ENCODE data around the gene KCNJ1. TPM values are rescaled to one million over a fixed set of nuclear protein-coding genes. Genes with fewer than 3 reads are reported as not detected.

KCNJ1 gene
- total RNA-seq, 1 donor from 2014 or later: not detected

- no peak for DNase-seq (ENCODE audit: low spot score, unreplicated experiment)
- TF ChIP-seq, protein P1, sequence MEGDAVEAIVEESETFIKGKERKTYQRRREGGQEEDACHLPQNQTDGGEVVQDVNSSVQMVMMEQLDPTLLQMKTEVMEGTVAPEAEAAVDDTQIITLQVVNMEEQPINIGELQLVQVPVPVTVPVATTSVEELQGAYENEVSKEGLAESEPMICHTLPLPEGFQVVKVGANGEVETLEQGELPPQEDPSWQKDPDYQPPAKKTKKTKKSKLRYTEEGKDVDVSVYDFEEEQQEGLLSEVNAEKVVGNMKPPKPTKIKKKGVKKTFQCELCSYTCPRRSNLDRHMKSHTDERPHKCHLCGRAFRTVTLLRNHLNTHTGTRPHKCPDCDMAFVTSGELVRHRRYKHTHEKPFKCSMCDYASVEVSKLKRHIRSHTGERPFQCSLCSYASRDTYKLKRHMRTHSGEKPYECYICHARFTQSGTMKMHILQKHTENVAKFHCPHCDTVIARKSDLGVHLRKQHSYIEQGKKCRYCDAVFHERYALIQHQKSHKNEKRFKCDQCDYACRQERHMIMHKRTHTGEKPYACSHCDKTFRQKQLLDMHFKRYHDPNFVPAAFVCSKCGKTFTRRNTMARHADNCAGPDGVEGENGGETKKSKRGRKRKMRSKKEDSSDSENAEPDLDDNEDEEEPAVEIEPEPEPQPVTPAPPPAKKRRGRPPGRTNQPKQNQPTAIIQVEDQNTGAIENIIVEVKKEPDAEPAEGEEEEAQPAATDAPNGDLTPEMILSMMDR (IDR thresholded peaks at IDR 0.05; ENCODE audit: unreplicated experiment): no peak
- no peaks in the 10 kb centered on the region for H3K9me3 Mint-ChIP-seq (ENCODE audit: low read depth)
- H3K36me3 Mint-ChIP-seq (ENCODE audit: insufficient read depth): no peaks in the 10 kb centered on the region
- peaks cover 23% of the 10 kb centered on the region for H3K27me3 Mint-ChIP-seq
- H3K27ac Mint-ChIP-seq: no peak overlapping the region
- peaks cover 4% of the 10 kb centered on the region for H3K4me1 Mint-ChIP-seq (ENCODE audit: low read depth)
- H3K4me3 Mint-ChIP-seq (ENCODE audit: low read depth): no peak overlapping the region
Observed at GRCh38 chr11:128862908-128863660, 4.0 kb downstream of the KCNJ1 start.

DNA sequence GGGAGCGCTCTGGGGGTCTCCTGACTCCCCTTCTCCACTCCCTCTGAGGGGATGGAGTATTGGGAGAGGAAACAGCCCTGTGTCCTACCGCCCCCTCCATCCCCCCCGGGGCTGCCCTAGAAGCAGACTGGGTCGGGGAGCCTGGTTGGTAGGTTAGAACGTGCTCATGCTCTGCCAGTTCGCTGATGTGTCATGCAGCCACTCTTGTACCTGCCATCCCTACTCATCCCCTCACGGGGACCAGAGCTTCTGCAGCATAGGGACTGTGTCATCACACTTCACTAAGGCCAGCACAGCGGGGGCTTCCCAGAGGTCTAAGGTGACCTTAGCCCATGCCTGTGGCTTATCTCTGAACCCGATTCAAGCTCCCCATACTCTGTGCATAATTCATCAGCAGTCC is 4.7 kb downstream of the KCNJ1 start:
- TF ChIP-seq, protein P1 (IDR thresholded peaks at IDR 0.05; ENCODE audit: unreplicated experiment): no peak
- DNase-seq (ENCODE audit: low spot score, unreplicated experiment): no peak
- Mint-ChIP-seq H3K36me3 (ENCODE audit: insufficient read depth) (no peaks in the 10 kb centered on the region), H3K9me3 (ENCODE audit: low read depth) (no peaks in the 10 kb centered on the region), H3K27me3 (peaks cover 23% of the 10 kb centered on the region), H3K27ac (no peak overlapping the region), H3K4me3 (ENCODE audit: low read depth) (no peak overlapping the region), H3K4me1 (ENCODE audit: low read depth) (peaks cover 4% of the 10 kb centered on the region)

GRCh38 chr11:128860571-128861361 is 6.3 kb downstream of the KCNJ1 start:
- no peak overlapping the region for H3K4me3 Mint-ChIP-seq (ENCODE audit: low read depth)
- H3K27me3 Mint-ChIP-seq: peaks cover 34% of the 10 kb centered on the region
- no peak for DNase-seq (ENCODE audit: low spot score, unreplicated experiment)
- H3K4me1 Mint-ChIP-seq (ENCODE audit: low read depth): peaks cover 5% of the 10 kb centered on the region
- TF ChIP-seq, protein P1 (IDR thresholded peaks at IDR 0.05; ENCODE audit: unreplicated experiment): no peak
- no peak overlapping the region for H3K27ac Mint-ChIP-seq
- H3K9me3 Mint-ChIP-seq (ENCODE audit: low read depth): no peaks in the 10 kb centered on the region
- no peaks in the 10 kb centered on the region for H3K36me3 Mint-ChIP-seq (ENCODE audit: insufficient read depth)

GRCh38 chr11:128859563-128860441 is 7.3 kb downstream of the KCNJ1 start:
- DNase-seq (ENCODE audit: low spot score, unreplicated experiment): peak; percentile 75
- Mint-ChIP-seq H3K4me3 (ENCODE audit: low read depth) (no peak overlapping the region), H3K36me3 (ENCODE audit: insufficient read depth) (no peaks in the 10 kb centered on the region), H3K9me3 (ENCODE audit: low read depth) (no peaks in the 10 kb centered on the region), H3K27me3 (peaks cover 28% of the 10 kb centered on the region), H3K27ac (no peak overlapping the region), H3K4me1 (ENCODE audit: low read depth) (peaks cover 11% of the 10 kb centered on the region)
- TF ChIP-seq, protein P1 (IDR thresholded peaks at IDR 0.05; ENCODE audit: unreplicated experiment): peak; percentile 93

- Mint-ChIP-seq H3K36me3 (ENCODE audit: insufficient read depth) (no peaks in the 10 kb centered on the region), H3K9me3 (ENCODE audit: low read depth) (no peaks in the 10 kb centered on the region), H3K27me3 (peaks cover 18% of the 10 kb centered on the region), H3K27ac (no peak overlapping the region), H3K4me1 (ENCODE audit: low read depth) (peaks cover 14% of the 10 kb centered on the region), H3K4me3 (ENCODE audit: low read depth) (no peak overlapping the region)
- DNase-seq (ENCODE audit: low spot score, unreplicated experiment): no peak
- TF ChIP-seq, protein P1 (IDR thresholded peaks at IDR 0.05; ENCODE audit: unreplicated experiment): no peak
Observed at GRCh38 chr11:128857341-128857740, 9.8 kb downstream of the KCNJ1 start.
